ENCODE results near the gene HARS2.
"Not testable (repeated sequence)": the region's sequence is repeated elsewhere in the genome, so short reads cannot be mapped to it uniquely, and the experiment has no call there.

HARS2 gene

DNA sequence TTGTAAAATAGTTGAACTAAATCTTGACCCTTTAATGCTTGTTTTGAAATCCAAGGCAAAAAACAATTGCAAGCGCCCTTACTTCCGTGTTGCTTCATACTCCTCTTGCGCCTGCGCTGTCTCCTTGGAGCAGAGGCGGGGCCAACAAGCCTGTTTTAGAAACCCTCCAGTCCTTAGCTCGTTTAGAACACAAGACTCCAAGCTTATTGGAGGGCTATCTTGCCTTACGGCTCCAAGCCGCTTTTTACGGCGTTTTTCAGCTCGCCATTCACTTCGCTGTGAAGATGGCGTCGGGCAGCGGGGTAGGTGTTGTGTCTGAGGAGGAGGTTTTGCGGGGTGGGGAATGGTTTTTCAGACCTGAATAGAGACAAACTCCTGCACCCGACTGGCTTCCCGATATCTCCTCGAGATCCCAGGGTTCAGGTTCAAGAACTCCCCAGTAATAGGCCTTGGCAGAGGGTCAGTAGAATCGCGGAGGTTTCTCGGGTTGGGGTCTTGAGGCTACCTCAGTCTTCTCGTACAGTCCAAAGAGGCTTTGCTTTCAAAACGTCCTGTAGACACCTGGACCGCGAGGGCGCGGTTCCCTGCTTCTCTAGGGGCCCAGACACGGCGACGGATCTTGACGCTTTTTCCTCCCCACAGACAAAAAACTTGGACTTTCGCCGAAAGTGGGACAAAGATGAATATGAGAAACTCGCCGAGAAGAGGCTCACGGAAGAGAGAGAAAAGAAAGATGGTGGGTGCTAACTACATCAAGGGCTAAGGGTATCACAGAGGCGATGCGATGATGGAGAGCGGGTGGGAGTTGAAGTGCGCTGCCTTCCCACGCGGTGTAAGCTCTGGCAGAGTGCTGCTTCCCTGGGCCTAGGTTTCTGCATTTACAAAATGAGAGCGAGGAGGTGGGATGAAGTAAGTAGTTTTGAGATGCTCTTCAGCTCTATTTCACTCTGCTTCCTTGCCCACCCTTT lies 9.2 kb downstream of the HARS2 start, which contains the start of gene ZMAT2:
ZMAT2 (plus strand) TSS at position 271 of the 968 bp plus-strand sequence; CDS start at position 285, 14 bp downstream.
- DNase-seq (ENCODE audit: low spot score): peak; percentile 73

DNA sequence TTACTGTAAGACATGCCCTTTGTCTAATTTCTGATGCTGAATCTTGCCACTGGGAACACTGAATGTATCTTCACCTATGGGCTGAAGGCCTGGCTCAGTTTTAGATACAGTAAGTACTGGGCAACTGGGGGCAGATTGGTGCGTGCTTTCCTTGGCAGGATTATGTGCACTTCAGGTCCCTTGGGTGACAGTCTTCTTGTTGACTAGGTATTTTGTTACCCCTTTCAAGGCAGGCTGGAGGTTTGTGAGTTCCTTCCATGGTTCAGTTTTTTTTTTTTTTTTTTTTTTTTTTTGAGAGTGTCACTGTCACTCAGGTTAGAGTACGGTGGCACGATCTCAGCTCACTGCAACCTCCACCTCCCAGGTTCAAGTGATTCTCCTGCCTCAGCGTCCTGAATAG lies 16.6 kb downstream of the HARS2 start:
- DNase-seq (ENCODE audit: low spot score): no peak

DNA sequence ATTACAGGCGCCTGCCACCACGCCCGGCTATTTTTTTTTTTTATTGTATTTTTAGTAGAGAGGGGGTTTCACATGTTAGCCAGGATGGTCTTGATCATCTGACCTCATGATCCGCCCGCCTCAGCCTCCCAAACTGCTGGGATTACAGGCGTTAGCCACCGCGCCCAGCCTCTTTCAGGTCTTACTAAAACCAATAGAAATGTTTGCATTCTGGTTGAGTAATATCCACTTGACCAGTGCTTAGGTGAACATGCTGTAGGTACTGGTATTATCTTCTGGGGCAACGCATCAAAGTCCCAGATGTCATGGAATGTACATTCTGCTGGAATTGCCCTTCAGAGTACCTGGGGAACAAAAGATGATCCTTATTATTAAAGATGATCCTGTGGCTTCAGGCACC lies 17.5 kb downstream of the HARS2 start:
- not testable (repeated sequence) for DNase-seq (ENCODE audit: low spot score)

DNA sequence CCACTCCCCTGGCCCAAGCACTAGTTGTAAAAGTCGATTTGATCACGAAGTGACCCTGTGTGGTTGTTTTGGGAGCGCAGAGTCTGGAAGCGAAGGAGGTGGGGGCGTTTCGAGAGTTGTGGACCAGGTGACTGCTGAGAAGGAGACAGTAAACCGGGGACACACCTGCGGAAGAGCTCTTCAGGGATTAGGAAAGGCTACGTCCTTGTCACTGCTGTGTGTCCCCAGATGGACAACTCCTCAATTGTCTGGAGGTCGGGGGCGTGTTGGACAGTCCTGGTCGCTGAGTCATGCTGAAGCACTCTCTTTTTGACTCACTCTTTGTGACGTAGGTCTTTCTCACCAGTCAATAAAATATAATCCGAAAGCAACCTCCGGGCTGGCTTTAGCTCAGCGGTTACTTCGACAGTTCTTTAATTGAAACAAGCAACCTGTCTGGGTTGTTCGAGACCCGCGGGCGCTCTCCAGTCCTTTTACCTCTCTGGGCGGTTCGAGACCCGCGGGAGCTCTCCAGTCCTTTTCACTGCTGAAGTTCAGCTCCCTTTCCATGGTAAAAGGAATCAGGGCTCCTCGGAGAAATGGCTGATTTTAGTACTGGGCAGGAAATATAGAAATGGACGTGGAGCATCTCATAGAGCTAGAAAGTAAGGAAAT lies 19.8 kb downstream of the HARS2 start:
- peak; percentile 34 for DNase-seq (ENCODE audit: low spot score)

DNA sequence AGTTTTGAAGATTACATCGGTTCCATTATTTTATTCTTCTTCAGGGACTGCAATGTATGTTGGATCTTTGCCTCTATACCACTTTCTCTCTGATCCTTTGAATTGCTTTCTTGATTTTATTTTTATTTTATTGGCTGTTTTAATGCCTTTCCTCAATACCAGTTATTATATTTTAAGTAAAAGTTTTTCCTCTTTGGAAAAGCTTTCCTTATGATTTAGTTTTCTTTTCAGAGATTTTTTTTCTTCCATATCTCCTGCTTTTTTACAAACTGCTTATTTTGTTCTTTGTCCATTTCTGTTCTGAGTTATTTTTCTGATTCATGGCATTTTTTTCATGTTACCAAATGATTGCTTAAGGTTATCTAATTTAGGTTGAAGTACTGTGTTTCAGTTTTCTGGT lies 20.5 kb downstream of the HARS2 start:
- DNase-seq (ENCODE audit: low spot score): no peak

DNA sequence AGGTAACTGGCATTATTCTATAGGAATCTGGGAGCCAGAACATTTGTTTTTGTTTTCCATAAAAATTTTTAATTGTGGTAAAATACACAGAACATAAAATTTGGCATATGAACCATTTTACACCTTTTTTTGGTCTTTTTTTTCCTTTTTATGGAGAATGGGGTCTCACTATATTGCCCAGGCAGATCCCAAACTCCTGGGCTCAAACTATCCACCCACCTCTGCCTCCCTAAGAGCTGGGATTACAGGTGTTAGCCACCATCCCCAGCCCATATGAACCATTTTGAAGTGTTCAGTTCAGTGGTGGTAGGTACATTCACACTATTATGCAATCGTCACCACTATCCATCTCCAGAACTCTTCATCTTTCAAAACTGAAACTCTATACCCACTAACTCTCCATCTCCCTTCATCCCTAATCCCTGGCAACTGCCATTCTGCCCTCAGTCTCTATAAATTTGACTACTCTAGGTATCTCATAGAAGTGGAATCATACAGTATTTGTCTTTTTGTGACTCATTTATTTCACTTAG lies 22.4 kb downstream of the HARS2 start:
- DNase-seq (ENCODE audit: low spot score): no peak

DNA sequence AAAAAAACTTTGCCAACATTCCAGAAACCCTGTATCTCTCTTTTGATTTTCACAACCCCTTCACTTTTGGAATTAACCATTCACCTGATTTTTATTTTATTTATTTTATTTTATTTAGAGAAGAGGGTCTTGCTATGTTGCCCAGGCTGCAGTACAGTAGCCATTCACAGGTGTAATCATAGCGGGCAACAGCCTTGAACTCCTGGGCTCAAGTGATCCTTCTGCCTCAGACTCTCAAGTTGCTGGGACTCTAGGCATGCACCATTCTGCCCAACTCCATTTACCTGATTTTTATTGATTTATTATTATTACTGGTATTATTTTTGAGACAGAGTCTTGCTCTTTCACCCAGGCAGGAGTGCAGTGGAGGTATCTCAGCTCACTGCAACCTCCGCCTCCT lies 25.0 kb downstream of the HARS2 start:
- DNase-seq (ENCODE audit: low spot score): not testable (repeated sequence)

DNA sequence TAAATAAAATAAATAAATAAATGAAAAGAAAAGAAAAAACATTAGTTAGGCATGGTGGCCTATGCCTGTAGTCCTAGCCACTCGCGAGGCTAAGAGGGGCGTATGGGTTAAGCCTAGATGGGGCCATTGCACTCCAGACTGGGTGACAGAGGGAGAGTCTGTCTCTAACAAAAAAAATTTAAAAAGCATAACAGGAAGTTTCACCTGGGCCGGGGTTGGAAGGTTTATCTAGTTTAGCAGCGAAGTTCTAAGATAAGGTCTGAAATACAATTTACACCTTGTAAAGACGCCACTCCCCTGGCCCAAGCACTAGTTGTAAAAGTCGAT lies 27.0 kb downstream of the HARS2 start:
- DNase-seq (ENCODE audit: low spot score): no peak

DNA sequence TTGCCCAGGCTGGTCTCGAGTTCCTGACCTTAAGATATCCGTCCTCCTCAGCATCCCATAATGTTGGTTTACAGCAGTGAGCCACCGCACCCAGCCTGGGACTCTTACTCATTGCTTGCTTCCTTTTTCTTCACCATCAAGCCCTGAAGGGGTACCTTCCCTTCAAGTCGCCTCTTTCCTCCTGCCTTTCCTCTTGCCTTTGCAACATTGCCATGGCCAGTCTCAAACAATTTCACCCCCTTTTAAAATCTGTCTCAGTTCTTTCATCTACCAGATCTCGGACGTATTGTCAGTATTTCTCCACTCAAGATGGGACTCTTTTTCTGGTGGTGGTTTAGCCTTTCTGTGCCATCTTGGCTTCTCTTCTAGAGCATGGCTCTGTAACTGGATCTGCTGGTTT lies 29.5 kb downstream of the HARS2 start:
- DNase-seq (ENCODE audit: low spot score): not testable (repeated sequence)

DNA sequence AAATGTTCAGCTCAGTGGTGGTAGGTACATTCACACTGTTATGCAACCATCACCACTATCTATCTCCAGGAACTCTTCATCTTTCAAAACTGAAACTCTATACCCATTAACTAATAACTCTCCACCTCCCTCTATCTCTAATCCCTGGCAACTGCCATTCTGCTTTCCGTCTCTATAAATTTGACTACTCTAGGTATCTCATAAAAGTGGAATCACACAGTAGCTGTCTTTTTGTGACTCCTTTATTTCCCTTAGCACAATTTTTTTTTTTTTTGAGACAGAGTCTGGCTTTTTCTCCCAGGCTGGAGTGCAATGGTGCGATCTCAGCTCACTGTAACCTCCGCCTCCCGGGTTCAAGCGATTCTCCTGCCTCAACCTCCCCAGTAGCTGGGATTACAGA lies 30.1 kb downstream of the HARS2 start:
- DNase-seq (ENCODE audit: low spot score): not testable (repeated sequence)

DNA sequence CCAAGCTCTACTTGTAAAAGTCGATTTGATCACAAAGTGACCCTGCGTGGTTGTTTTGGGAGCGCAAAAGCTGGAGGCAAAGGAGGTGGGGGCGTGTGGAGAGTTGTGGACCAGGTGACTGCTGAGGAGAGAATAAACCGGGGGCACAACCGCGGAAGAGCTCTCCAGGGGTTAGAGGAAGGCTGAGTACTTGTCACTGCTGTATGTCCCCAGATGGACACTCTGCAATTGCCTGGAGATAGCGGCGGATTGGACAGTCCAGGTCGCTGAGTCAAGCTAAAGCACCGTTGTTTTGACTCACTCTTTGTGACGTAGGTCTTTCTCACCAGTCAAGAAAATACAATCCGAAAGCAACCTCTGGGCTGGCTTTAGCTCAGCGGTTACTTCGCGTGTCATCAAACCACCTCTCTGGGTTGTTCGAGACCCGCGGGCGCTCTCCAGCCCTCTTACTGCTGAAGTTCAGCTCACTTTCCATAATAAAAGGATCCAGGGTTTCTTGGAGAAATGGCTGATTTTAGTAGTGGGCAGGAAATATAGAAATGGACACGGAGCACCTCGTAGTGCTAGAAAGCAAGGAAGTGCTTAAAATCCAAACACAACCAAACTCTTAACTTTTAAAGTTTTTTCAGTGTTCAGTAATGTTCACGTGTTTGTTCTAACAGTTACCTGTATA lies 34.7 kb downstream of the HARS2 start:
- peak; percentile 50 for DNase-seq (ENCODE audit: low spot score)

DNA sequence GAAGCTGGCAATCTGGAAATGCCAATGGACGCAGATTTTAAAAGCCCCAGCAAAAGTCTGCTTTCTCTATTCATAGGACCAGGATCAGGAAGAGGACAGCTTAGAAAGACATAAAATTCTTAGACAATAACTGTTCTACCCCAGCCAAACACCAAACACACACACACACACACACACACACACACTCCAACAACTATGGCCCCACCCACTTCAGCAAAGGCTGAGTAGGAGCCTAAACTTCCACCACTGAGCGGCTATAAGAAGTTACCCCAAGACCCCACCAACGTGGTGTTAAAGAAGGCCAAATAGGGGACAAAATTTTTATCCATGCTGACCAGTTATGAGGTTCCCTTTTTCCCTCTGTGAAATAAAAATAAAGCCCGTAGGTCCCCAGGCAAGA lies 41.8 kb downstream of the HARS2 start:
- no peak for DNase-seq (ENCODE audit: low spot score)

DNA sequence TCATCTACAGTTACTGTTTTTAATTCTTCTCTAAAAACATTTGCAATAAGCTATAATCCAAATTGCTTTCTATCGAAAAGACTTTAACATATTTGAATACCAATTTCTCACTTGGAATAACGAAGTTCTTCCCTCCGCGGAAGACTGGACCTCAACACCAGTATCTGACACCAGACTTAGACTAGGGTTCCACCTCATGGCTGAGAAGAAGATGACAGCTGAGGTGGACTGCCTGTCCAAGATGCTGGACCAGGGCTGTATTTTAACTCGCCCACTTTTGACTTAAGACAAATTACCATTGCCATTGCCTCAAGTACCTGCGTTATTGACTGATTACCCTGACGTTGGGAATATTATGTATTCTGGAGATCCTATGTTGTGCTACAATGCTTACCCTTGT lies 43.1 kb downstream of the HARS2 start:
- DNase-seq (ENCODE audit: low spot score): peak; percentile 8

DNA sequence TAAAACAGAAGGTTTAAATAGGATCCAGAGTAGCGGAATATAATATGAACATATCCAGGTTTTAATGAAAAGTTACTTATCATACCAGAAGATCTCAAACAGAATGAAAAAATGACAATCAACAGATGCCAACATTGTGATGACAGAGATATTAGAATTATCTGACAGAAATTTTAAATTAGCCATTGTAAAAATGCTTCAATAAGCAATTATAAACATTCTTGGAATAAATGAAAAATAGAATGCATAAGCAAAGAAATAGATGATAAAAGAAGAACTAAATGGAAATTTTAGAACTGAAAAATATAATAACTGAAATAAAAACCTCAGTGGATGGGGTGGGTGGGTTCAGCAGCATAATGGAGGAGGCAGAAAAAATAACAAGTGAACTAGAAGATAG lies 46.2 kb downstream of the HARS2 start:
- DNase-seq (ENCODE audit: low spot score): no peak

DNA sequence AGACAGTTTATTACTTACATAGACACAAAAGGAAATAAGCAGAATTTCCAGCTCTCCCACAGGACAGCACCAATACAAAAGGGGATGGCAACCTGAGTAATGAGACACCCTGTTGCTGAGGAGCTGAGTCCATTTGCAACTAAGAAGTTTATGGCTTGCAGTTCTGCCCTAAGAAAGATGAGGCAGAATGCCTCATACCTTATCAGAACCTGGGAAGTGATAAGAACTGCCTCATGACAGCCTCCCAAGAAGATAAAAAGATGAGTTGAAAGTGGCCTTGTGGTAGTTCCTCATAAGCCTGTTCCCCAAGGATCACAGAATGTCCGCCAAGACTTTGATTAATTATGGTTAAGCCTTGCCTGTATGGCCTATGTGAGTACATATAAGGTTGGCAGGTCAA lies 50.7 kb downstream of the HARS2 start:
- DNase-seq (ENCODE audit: low spot score): no peak

Measured in HuH-7 (cell line).